Ramos (cell line): Measurements from ENCODE around the gene DOHH.

Experiments
- in situ Hi-C: fragments of 300-500 bp; cut with MboI; formaldehyde crosslinking; loops from one replicate; pipeline ENCODE4 v1.14.3; 2022; ENCODE audit warnings: low sequenced_read_pairs; ENCODE audit not compliant: unreplicated experiment

The DOHH gene

DNA sequence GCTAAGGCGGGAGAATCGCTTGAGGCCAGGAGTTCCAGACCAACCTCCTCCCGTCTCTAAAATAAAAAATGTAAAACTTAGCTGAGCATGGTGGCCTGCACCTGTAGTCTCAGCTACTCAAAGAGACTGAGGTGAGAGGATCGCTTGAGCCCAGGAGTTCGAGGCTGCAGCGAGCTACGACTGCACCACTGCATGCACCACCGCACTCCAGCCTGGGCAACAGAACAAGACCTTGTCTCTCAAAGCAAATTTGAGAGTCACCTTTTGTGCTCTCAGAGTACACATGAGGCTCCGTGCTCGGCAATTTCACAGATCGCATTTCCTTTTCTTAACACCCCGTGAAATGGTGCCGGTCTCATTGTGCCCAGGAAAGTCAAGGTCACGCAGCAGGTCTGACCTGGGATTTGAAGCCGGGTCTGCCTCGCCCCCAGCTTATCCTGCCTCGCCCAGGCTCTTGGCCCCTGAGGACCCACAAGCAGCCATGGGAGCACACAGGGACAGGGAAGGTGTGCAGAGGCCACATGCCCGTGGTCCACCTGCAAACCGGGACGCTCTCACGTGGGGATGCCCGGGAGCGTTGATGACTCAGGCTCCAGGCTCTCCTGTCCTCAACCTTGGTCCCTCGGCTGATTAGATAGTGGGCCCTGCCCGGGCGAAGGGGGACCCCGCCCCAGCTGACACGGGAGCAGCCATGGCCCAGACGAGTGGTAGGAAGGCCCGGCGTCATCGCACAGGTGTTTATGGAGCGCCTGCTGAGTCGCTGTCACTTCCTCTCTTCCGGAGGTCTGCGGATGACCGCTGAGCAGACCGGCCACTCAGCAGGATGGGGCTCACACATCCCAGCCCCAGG, 19.0 kb downstream of the DOHH start:
- in situ Hi-C loops, result no loop called here

DNA sequence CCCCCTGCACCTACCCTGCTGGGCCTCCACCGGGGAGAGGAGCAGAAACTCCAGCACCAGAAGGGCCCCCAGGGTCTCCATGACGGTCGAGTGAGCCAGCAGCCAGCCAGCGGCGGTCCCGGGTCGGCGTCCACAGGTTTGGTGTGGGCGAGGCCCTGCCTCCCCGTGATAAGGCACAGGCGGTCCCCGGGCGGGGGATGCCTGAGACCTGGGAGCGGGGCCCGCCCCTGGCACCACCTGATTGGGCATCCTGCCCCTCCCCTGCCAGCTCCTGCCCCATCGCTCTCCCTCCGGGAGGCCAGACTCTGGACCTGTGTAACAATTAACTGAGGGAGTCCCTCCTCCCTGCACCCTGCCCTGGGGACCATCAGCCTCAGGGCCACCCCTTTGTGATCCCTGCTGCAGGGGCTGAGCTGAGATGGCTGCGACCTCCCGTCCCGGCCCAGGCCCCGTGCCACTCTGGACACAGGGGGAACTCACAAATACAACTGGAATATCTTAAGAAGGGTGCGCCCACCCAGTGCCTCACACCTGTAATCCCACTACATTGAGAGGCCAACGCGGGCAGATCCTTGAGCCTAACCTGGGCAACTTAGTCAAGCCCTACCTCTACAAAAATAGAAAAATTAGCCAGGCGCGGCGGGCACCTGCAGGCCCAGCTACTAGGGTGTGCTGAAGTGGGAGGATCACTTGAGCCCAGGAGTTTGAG, 19.9 kb downstream of the DOHH start, which contains the start of gene SMIM24:
TSS of gene SMIM24 (minus strand) at position 143 of the 709 bp plus-strand sequence. CDS start at position 81, 62 bp downstream.
- in situ Hi-C loops, result no loop called here

DNA sequence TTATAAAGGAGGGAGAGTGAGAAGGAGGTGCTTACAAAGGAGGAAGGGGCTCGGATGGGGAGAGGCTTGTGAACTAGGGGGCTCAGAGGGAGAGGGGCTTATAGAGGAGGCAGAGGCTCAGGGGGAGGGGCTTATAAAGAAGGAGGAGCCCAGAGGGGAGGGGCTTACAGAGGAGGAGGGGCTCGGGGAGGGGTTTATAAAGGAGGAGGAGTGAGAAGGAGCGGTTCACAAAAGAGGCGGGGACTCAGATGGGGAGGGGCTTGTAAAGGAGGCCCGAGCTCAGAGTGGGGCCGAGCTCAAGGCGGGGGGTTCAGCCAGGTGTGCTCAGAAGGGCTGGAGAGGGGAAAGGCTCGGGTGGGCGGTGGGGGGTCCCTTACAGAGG, 20.6 kb downstream of the DOHH start:
- in situ Hi-C loops, result no loop called here

DNA sequence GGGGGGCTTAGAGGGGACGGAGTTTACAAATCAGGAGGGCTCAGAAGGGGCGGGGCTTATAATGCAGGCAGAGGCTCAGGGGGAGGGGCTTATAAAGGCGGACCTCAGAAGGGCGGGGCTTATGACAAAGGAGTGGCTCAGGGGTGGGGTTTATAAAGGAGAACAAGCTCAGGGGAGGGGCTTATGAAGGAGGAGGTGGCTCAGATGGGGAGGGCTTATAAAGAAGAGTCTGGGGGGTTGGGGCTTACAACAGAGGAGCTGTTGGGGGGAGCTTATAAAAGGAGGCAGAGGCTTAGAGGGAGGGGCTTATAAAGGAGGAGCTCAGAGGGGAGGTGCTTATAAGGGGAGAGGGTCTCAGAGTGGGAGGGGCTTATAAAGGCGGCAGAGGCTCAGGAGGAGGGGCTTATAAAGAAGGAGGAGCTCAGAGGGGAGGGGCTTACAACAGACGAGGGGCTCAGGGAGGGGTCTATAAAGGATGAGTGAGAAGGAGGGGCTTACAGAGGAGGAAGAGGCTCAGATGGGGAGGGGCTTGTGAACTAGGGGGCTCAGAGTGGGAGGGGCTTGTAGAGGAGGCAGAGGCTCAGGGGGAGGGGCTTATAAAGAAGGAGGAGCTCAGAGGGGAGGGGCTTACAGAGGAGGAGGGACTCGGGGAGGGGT, 21.2 kb downstream of the DOHH start:
- in situ Hi-C loops, result no loop called here

DNA sequence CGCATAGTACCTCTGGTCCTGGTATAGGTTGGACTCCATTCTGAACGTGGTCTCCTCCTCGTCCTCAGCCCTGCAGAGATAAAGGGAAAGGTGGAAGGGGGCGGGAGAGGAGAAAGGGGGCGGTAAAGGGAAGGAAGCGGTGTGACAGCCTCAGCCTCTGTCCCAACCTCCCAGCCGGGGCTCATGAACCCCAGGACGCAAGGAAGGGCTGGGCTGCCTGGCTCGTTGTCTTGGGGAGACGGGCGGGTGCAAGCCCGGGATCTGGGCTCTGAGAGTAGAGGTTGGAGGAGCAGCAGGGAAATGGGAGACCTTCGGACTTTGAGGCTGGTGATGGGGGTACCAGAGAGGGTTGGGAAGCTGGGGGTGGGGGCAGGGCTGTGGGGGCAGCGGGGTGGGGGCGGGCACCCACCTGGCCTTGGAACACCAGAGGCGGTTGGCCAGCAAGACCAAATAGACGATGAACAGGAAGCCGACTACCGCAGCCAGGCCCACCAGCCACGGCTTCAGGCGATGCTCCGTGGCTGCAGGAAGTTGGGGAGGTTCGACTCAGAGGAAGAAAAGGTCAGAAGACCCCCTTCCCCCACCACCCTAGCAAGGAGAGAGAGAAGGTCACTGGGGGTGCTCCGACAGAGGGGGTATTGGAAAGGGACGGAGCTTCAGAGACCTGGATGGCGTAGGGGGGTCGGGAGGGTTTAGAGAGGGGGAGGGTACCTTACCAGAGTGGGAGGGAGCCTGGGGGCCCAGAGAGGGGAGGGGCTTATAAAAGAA, 21.9 kb downstream of the DOHH start:
- in situ Hi-C loops, result no loop called here

DNA sequence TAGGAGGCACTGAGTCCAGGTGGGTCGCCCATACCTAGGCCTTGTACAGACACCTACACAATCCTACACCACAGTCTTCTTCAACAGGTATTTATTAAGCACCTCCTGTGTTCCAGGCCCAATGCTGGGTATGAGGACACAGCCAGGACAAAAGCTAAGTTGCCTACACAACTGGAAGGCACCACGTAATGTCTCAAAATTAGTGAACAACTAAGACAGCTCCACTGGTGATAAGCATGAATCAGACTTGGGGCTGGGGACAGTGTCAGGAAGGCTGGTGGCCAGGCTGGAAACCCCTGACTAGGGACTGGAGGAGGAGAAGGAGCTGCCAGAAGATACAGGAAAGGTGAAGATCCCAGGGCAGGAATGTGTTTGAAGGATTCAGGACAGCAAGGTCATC, 22.5 kb downstream of the DOHH start:
- in situ Hi-C loops, result no loop called here

DNA sequence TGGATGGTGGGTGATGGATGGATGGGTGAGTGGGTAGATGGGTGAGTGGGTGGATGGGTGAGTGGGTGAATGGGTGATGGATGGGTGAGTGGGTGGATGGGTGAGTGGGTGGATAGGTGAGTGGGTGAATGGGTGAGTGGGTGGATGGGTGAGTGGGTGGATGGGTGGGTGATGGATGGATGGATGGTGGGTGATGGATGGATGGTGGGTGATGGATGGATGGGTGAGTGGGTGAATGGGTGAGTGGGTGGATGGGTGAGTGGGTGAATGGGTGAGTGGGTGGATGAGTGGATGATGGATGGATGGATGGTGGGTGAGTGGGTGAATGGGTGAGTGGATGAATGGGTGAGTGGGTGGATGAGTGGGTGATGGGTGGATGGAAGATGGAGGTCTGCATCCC, 23.0 kb downstream of the DOHH start:
- in situ Hi-C loops, result no loop called here

DNA sequence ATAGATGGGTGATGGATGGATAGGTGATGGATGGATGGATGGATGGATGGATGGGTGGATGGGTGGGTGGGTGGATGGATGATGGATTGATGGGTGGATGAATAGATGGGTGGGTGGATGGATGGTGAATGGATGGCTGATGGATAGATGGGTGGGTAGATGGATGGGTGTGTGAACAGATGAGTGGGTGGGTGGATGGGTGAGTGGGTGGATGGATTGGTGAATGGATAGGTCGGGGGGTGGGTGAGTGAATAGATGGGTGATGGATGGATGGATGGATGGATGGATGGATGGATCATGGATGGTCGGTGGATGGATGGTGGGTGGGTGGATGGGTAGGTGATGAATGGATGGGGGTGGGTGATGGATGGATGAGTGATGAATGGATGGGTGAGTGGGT, 23.6 kb downstream of the DOHH start:
- in situ Hi-C loops, result no loop called here

DNA sequence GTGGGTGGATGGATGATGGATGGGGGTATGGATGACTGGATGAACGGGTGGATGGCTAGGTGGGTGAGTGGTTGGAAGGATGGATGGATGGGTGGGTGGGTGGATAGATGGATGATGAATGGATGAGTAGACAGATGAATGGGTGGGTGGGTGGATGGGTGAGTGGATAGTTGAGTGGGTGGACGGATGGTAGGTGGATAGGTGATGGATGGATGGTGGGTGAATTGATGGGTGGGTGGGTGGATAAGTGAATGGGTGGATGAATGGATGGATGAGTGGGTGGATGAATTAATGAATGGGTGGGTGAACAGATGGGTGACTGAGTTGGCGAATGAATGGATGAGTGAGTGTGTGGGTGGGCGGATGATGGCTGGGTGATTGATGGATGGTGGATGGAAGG, 25.0 kb downstream of the DOHH start:
- in situ Hi-C loops, result no loop called here

DNA sequence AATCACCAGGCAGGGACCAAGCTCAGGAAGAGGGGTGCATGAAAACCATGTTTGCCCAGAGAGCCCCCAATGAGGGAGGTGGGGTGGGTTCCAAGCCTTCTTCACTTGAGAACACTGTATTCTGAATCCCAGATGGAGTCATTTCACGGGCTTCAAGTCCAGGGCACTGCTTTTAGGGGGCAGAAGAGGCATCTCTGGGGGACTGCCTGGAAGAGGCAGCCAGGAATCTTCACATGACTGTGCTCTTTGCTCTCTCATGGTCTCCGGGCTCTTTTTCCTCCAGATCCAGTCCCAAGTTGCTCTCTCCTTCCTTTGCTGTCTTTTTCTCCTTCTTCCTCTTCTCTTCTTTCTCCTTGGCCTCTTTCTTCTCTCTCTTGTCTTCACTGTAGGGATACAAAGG, 25.9 kb downstream of the DOHH start:
- in situ Hi-C loops, result loop anchor here (5.0 kb wide), 1 partner anchor 147 kb away; no protein-coding TSS in a partner anchor

DNA sequence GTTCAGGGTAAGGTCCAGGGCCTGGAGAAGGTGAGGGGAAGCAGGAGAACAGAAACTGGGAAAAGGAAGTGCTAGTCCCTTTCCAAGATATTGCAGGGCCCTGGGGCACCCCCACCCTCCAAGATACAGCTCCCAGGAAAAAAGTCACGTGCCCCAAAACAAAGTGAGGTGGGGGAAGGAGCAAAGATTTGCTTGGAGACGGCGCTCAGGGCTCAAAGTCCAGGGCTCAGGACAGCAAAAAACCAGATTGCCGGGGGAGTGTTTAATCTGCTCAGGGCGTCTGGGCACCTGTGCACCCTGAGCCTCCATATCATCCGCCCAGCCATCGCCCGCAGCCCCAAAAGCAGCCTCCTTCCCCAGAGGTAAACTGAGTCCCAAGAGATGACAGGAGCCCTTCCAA, 26.5 kb downstream of the DOHH start:
- in situ Hi-C loops, result loop anchor here (5.0 kb wide), 1 partner anchor 147 kb away; no protein-coding TSS in a partner anchor

DNA sequence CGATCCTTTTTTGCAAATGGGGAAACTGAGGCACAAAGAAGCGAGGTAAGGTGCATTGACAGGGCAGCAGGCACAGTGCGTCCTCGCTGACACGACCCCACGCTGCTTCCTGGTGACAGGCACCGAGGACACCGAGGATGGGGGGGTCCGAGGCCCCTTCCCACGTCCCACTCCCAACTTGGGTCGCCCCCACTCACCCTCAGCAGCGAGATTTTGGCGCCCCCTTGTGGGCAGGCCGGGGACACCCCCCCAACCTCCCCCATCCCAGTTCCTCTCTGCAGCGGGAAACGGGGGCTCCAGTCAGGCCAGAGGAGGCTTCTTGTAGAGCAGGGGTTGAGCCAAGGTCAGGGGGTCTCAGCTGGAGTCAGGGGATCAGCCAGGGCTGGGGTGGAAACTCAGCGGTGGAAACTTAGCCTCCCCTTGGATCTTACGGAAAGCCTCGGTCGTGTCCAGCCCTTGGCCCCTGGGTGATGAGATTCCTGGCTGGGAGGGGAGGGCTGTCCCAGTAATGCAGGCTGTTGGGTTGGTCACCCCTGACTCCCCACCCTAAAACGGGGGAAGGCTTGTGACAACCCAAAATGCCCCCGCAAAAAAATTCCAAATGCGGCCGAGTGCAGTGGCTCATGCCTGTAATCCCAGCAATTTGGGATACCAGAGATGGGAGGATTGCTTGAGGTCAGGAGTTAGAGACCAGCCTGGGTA, 28.4 kb downstream of the DOHH start:
- in situ Hi-C loops, result loop anchor here (5.0 kb wide), 1 partner anchor 145 kb away; no protein-coding TSS in a partner anchor

DNA sequence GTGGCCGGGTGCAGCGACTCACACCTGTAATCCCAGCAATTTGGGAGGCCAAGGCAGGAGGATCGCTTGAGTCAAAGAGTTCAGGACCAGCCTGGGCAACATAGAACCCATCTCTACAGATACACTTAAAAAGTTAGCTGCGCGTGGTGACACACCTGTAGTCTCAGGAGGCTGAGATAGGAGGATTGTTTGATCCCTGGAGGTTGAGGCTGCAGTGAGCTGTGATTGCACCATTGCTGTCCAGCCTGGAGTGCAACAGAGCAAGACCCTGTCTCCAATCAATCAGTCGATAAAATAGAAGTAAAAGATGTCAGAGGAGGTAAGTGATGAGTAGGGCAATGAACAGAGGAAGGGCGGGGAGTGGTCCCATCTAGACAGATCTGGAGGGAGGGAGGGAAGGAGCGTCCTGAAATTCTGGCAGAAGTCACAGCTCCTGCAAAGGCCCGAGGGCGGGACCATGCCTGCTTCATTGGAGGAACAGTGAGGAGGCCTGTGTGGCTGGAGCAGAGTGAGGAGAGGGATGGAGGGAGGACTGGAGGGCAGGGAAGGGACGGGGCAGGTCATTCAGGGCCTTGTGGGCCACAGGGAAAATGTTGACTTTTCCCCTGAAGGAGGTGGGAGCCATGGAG, 29.9 kb downstream of the DOHH start:
- in situ Hi-C loops, result loop anchor here (5.0 kb wide), 1 partner anchor 143 kb away; no protein-coding TSS in a partner anchor

DNA sequence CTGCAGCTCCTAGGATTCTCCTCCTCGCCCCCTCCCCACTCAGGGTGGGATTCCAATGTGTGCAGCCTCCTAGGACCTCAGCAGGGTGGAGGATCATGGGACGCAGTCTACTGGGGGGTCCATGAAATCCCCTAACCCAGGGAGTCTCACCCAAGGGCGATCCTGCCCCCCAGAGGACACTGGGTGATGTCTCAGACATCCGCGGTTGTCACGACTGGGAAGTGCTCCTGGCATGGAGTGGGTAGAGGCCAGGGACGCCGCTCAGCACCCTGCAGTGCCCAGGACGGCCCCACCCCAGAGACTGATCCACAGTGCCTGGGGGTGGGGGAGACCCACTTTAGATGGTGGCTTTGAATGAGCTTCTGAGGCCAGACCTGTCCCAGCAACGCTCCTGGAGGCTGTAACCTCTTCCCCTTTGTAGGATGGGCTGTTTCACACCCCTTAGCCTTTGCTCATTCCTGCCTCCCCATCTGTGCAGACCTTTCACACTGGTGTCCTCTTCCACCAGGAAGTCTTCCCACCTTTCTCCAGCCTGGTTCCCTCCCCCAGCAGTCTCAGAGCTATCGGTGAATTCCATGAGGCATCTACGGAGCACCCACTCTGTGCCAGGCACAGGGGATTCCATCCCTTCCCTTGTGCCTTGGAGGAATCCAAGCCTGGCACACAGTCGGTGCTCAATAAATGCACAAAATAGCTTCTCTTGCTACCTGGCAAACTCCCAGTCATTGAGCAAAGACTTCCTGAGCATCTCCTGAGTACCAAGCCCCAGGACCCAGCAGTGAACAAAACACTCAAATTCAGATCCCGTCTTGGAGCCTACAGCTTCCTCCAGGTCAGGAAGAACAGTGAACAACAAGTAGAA, 30.6 kb downstream of the DOHH start:
- in situ Hi-C loops, result loop anchor here (5.0 kb wide), 1 partner anchor 143 kb away; no protein-coding TSS in a partner anchor

DNA sequence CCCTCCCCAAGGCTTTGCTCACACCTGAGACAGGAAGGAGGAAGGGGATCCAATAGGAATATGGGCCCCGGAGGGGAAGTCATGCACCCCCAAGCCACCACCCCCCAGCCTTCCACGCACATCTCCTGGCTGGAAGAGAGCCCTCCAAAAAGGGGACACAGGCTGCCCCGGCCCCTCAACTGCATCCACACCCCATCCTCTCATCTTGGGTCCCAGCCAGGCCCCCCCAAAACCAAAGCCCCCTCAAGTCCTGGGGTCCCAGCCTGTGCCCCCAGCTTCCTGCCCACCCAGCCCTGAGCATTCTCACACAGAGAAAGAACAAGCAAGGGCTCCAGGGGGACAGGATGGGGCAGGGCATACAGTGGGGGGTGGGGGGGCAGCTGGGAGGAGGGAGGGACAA, 32.3 kb downstream of the DOHH start:
- in situ Hi-C loops, result no loop called here

DNA sequence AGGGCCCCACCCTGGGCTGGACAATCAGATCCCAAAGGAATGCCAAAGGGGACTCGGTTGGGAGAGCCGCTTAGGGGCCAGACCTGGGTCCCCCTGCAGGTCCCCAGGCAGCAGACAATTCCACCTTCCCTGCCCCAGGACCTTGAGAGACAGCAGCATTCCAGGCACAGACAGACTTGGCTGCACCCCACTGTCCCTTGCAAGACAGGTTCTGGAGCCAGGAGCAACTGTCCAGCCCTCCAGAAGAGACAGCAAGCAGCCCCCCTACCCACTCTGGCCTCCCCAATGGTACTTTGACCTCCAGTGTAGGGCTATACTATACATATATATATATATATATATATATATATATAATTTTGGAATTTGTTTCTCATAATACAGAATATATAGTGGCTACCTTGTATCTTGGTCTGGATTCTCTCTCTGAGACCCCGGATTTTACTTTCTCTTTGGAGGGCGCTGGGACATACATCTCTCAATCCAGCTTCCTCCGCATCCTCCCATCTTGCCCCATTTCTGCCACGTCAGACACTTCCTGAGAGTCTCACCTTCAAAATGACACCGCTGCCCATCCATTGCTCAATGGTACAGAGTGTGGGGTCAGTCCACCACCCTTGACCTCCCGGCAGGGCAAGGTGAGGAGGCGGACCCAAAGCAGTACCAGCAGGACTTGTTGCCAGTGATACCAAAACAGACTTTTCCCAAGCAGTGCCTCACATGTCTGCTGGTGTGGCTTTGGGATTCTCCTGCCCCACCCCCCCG, 32.9 kb downstream of the DOHH start:
- in situ Hi-C loops, result no loop called here

DNA sequence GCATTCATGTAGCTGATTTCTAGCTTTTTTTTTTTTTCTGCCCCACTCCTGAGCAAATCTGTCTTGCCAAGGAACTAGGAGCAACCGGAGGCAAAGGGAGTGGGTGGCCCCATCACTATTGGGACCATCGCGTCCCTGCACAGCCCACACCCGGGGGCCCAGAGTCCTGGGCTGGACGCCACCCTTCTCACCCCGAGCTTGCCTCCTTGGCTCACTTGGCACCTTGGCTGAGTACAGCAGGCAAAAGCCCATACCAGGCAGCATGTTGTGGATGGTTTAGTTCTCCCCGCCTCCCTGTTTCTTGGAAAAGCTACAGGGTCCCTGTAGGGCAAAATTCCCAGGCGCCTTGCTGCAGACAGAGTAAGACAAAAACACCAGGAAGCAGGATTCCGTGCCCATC, 33.8 kb downstream of the DOHH start:
- in situ Hi-C loops, result no loop called here
